H1 (cell line): ENCODE results near the gene PFDN1. TPM values are rescaled to one million over a fixed set of nuclear protein-coding genes. Genes with fewer than 3 reads are reported as not detected.

Experiments
- CTCF ChIA-PET: fragments of 300-600 bp; sonication (Branson Sonifier 250); formaldehyde crosslinking; loops from one replicate; lab custom pipeline; 2021; ENCODE audit not compliant: partially characterized antibody; lab: Charles Lee
- POLR2A ChIA-PET: fragments of 300-600 bp; sonication (Branson Sonifier 250); formaldehyde crosslinking; loops from one replicate; lab custom pipeline; 2021; ENCODE audit warnings: inconsistent platforms; ENCODE audit not compliant: partially characterized antibody; lab: Charles Lee
- DNase-seq, 2 experiments: peaks; one replicate each; pipeline versions ENCODE4 v3.0.0 to v3.0.0-alpha.2; 2010 to 2022; ENCODE audit warnings: low spot score in 2 of 2, low read depth in 1 of 2, mixed read lengths in 1 of 2
- FAIRE-seq: peaks from 2 replicates; lab custom pipeline; 2011; peaks lifted over from hg19 to GRCh38; lab: Jason Lieb, UNC
- H2AFZ ChIP-seq: 2 replicates; pipeline ENCODE4 v1.8.1; 2012; ENCODE audit warnings: low read length, inconsistent platforms
- H2AK5ac ChIP-seq: 2 replicates; pipeline ENCODE4 v1.6.1; 2013; ENCODE audit warnings: low read depth, low read length
- H2BK120ac ChIP-seq: replicated peaks from 2 replicates; pipeline ENCODE3; 2013; ENCODE audit warnings: low read depth, low read length, inconsistent platforms
- H2BK12ac ChIP-seq: 2 replicates; pipeline ENCODE4 v1.6.1; 2013; ENCODE audit warnings: low read depth, low read length
- H2BK15ac ChIP-seq: 2 replicates; pipeline ENCODE4 v1.6.1; 2013; ENCODE audit warnings: low read length
- H2BK20ac ChIP-seq: 2 replicates; pipeline ENCODE4 v1.6.1; 2013; ENCODE audit warnings: low read length
- H2BK5ac ChIP-seq: 2 replicates; pipeline ENCODE4 v1.6.1; 2013; ENCODE audit warnings: low read depth, low read length
- H3K14ac ChIP-seq: 2 replicates; pipeline ENCODE4 v1.6.1; 2013; ENCODE audit warnings: inconsistent platforms; ENCODE audit not compliant: insufficient read length
- H3K18ac ChIP-seq: 2 replicates; pipeline ENCODE4 v1.6.1; 2013; ENCODE audit warnings: low read length; ENCODE audit errors: extremely low read depth
- H3K23ac ChIP-seq: 2 replicates; pipeline ENCODE4 v1.6.1; 2013; ENCODE audit warnings: inconsistent platforms; ENCODE audit not compliant: insufficient read length
- H3K23me2 ChIP-seq: 2 replicates; pipeline ENCODE4 v1.6.1; 2013; ENCODE audit warnings: low read depth, low read length
- H3K27ac ChIP-seq: 2 replicates; pipeline ENCODE4 v1.6.1; 2011; ENCODE audit warnings: low read depth, low read length, inconsistent platforms
- H3K27me3 ChIP-seq, 4 experiments: replicated peaks in 1 of 4; 1 replicate in 1 of 4; 2 replicates in 3 of 4; pipeline versions ENCODE4 v1.6.1 to v1.8.1; 2011 to 2013; ENCODE audit warnings: low read length in 3 of 4, mild to moderate bottlenecking in 3 of 4, inconsistent platforms in 2 of 4, mixed read lengths in 2 of 4, moderate library complexity in 1 of 4; ENCODE audit not compliant: control insufficient read depth in 3 of 4, insufficient read depth in 3 of 4; ENCODE audit errors: extremely low read depth in 1 of 4
- H3K36me3 ChIP-seq, 4 experiments: 2 replicates each; pipeline versions ENCODE4 v1.6.1 to v1.8.1; 2011 to 2013; ENCODE audit warnings: mild to moderate bottlenecking in 4 of 4, low read length in 3 of 4, moderate library complexity in 2 of 4, control low read depth in 1 of 4, inconsistent platforms in 1 of 4; ENCODE audit not compliant: insufficient read depth in 4 of 4, control insufficient read depth in 2 of 4
- H3K4ac ChIP-seq: replicated peaks from 2 replicates; pipeline ENCODE3; 2013; ENCODE audit warnings: low read length, low read depth, mixed read lengths, inconsistent platforms; ENCODE audit not compliant: insufficient read length
- H3K4me1 ChIP-seq, 4 experiments: replicated peaks in 1 of 4; 1 replicate in 1 of 4; 2 replicates in 3 of 4; pipeline versions ENCODE4 v1.6.1 to v1.8.1; 2011 to 2013; ENCODE audit warnings: low read length in 3 of 4, inconsistent platforms in 2 of 4, mixed read lengths in 1 of 4; ENCODE audit not compliant: insufficient read depth in 4 of 4, control insufficient read depth in 3 of 4
- H3K4me2 ChIP-seq, 2 experiments: 2 replicates each; pipeline versions ENCODE4 v1.6.1 to v1.8.1; 2011 to 2013; ENCODE audit warnings: low read depth in 2 of 2, low read length in 2 of 2, control low read depth in 1 of 2, inconsistent platforms in 1 of 2, mild to moderate bottlenecking in 1 of 2; ENCODE audit not compliant: insufficient read depth in 1 of 2
- H3K4me3 ChIP-seq, 4 experiments: fragments of 200-600, 300-600 bp in 1 of 4; sonication (generic), shearing (Covaris generic), sonication (Bioruptor Twin) in 1 of 4; 2 replicates each; pipeline versions ENCODE4 v1.5.1 to v1.8.1; 2011 to 2016; ENCODE audit warnings: low read length in 4 of 4, low read depth in 3 of 4, control low read depth in 2 of 4, inconsistent platforms in 2 of 4, mild to moderate bottlenecking in 2 of 4, mixed read lengths in 1 of 4, moderate library complexity in 1 of 4; ENCODE audit not compliant: insufficient read depth in 2 of 4; ENCODE audit errors: extremely low read depth in 1 of 4
- H3K56ac ChIP-seq: replicated peaks from 2 replicates; pipeline ENCODE3; 2013; ENCODE audit warnings: low read depth, mild to moderate bottlenecking, mixed read lengths, low read length, inconsistent platforms; ENCODE audit not compliant: insufficient read length
- H3K79me1 ChIP-seq: 2 replicates; pipeline ENCODE4 v1.6.1; 2013; ENCODE audit warnings: low read depth, low read length, control low read depth
- H3K79me2 ChIP-seq, 2 experiments: 2 replicates each; pipeline versions ENCODE4 v1.6.1 to v1.8.1; 2012 to 2013; ENCODE audit warnings: low read length in 2 of 2, mild to moderate bottlenecking in 2 of 2, inconsistent platforms in 1 of 2; ENCODE audit not compliant: insufficient read depth in 2 of 2, control insufficient read depth in 1 of 2
- H3K9ac ChIP-seq, 4 experiments: replicated peaks in 1 of 4; 1 replicate in 1 of 4; 2 replicates in 3 of 4; pipeline versions ENCODE4 v1.6.1 to v1.8.1; 2011 to 2013; ENCODE audit warnings: low read depth in 3 of 4, low read length in 3 of 4, control low read depth in 2 of 4, mild to moderate bottlenecking in 2 of 4, moderate library complexity in 2 of 4, inconsistent platforms in 1 of 4; ENCODE audit errors: extremely low read depth in 1 of 4
- H3K9me3 ChIP-seq, 2 experiments: 2 replicates each; pipeline versions ENCODE4 v1.6.1 to v1.8.1; 2012 to 2013; ENCODE audit warnings: mild to moderate bottlenecking in 2 of 2, moderate library complexity in 2 of 2, control low read depth in 1 of 2, inconsistent platforms in 1 of 2, low read depth in 1 of 2, low read length in 1 of 2, mixed read lengths in 1 of 2; ENCODE audit not compliant: insufficient read depth in 2 of 2
- H4K20me1 ChIP-seq, 2 experiments: replicated peaks in 1 of 2; 2 replicates each; pipeline versions ENCODE3 to v1.8.1; 2011 to 2013; ENCODE audit warnings: inconsistent platforms in 2 of 2, low read length in 2 of 2, mild to moderate bottlenecking in 1 of 2; ENCODE audit not compliant: insufficient read depth in 2 of 2, control insufficient read depth in 1 of 2
- H4K5ac ChIP-seq: 2 replicates; pipeline ENCODE4 v1.6.1; 2013; ENCODE audit warnings: low read length, low read depth, mixed read lengths, inconsistent platforms; ENCODE audit not compliant: insufficient read length
- H4K8ac ChIP-seq: 2 replicates; pipeline ENCODE4 v1.8.0; 2013; ENCODE audit warnings: mild to moderate bottlenecking, moderate library complexity, low read length, inconsistent platforms; ENCODE audit not compliant: insufficient read depth; ENCODE audit errors: extremely low read depth
- H4K91ac ChIP-seq: replicated peaks from 2 replicates; pipeline ENCODE3; 2013; ENCODE audit warnings: low read length, mixed read lengths, inconsistent platforms; ENCODE audit not compliant: insufficient read length
- FOSL1 ChIP-seq: IDR thresholded peaks from 2 replicates; pipeline ENCODE4 v1.6.1; 2011; ENCODE audit warnings: mild to moderate bottlenecking, low read depth, low read length, moderate library complexity; ENCODE audit not compliant: insufficient read depth
- HDAC2 ChIP-seq, 2 experiments: fragments of 300-600 bp in 1 of 2; sonication (generic) in 1 of 2; IDR thresholded peaks; 2 replicates each; pipeline ENCODE4 v1.6.1; 2011 to 2012; ENCODE audit warnings: low read depth in 2 of 2, low read length in 2 of 2, mild to moderate bottlenecking in 2 of 2, moderate library complexity in 2 of 2, borderline replicate concordance in 1 of 2, inconsistent platforms in 1 of 2
- MAFK ChIP-seq: IDR thresholded peaks from 2 replicates; pipeline ENCODE4 v1.6.1; 2012; ENCODE audit warnings: low read depth, mild to moderate bottlenecking, improper control_type of control experiment, low read length
- SAP30 ChIP-seq: fragments of 300-600 bp; sonication (generic); IDR thresholded peaks from 2 replicates; pipeline ENCODE4 v1.7.1; 2012; ENCODE audit warnings: low read length, moderate library complexity, mild to moderate bottlenecking, inconsistent platforms; ENCODE audit not compliant: insufficient read depth, insufficient replicate concordance
- WGBS, 2 experiments: shearing (Covaris generic) in 1 of 2; methylation state at CpG; one replicate each; pipeline versions ENCODE4 v1.1.6 to v1.1.7; 2013 to 2015; ENCODE audit warnings: low lambda C conversion rate in 2 of 2, mixed read lengths in 2 of 2, inconsistent platforms in 1 of 2, low coverage in 1 of 2, missing lambda C conversion rate in 1 of 2; ENCODE audit not compliant: insufficient replicate concordance in 2 of 2, insufficient coverage in 1 of 2, insufficient read length in 1 of 2; ENCODE audit errors: extremely low coverage in 1 of 2, missing lambda C conversion rate in 1 of 2; 5-methylcytosine and 5-hydroxymethylcytosine counted together
- polyA plus RNA-seq, 7 experiments: library from polyadenylated mRNA; depleted of rRNA in 3 of 7; stranded (reverse) in 5 of 7; unstranded in 2 of 7; fragments of >200 nt in 5 of 7; fragments of 200-250 nt in 2 of 7; gene quantifications; 1 replicate in 5 of 7; 2 replicates in 1 of 7; 4 replicates in 1 of 7; pipeline versions ENCODE4 v1.2.1 to v1.2.3, GENCODE V29; 2011 to 2013; ENCODE audit warnings: missing spikeins in 2 of 7, mixed read lengths in 2 of 7
- total RNA-seq: library from RNA; stranded (reverse); fragmentation: NEBNext Ultra II Directional; extraction: Animal tissue kit (Norgen Biotek cat#: 25700); gene quantifications from 2 replicates; pipeline ENCODE4 v1.2.1, GENCODE V29; 2021

Gene PFDN1
- total and polyA plus RNA-seq, 2 of the 8 experiments (the other 6 are each of a cell fraction or from before 2014, with no cell fraction given), result 53.0 to 89.6 TPM

GRCh38 chr5:140262221-140262620 is 40.7 kb downstream of the PFDN1 start:
- Histone ChIP-seq H3K4me3 (no peak overlapping the region), H3K23me2 (no peaks in the 10 kb centered on the region), H3K36me3 (no peaks in the 10 kb centered on the region), H3K9me3 (no peaks in the 10 kb centered on the region; a peak in 1 of 4 replicates), H4K5ac (no peak overlapping the region), H3K79me1 (peaks cover 2% of the 10 kb centered on the region; the same call in 1 of the 2 replicates), H3K4ac (no peak overlapping the region), H3K9ac (no peak overlapping the region), H2BK20ac (no peak overlapping the region), H2BK120ac (no peak overlapping the region), H3K56ac (no peak overlapping the region), H3K23ac (no peak overlapping the region), H3K27ac (no peak overlapping the region), H3K4me2 (no peak overlapping the region), H4K91ac (no peak overlapping the region), H3K18ac (no peak overlapping the region), H2BK5ac (no peak overlapping the region), H2BK12ac (no peak overlapping the region), H4K20me1 (peaks cover 0 to 2% of the 10 kb centered on the region in 2 experiments), H2BK15ac (no peak overlapping the region), H3K14ac (no peak overlapping the region), H2AK5ac (no peak overlapping the region), H4K8ac (no peak overlapping the region), H3K27me3 (no peaks in the 10 kb centered on the region), H3K4me1 (peaks cover 0 to 2% (median 0%) of the 10 kb centered on the region in 4 experiments; a peak in 4 of 7 replicates), H2AFZ (no peak overlapping the region), H3K79me2 (peaks cover 0 to 18% of the 10 kb centered on the region in 2 experiments; a peak in 1 of 4 replicates)
- FAIRE-seq (no peak), DNase-seq (no peak)
- ChIA-PET CTCF (interaction anchor here (1.3 to 25.9 kb wide), 6 partner anchors 9 to 96 kb away, joined by 3 to 676 read pairs (median 8); partner anchors contain the start of gene HBEGF), POLR2A (no interaction called here)
- WGBS, 2 experiments, result 59% methylated on average over 3 of the region's 3 CpGs; no CpG with 5 or more reads in 1 of the 2 experiments
- TF ChIP-seq SAP30 (no peak), HDAC2 (IDR thresholded peaks at IDR 0.05; ENCODE audit: borderline replicate concordance in 1 of 2, low read depth in 2 of 2, low read length in 2 of 2) (no peak), FOSL1 (no peak), MAFK (no peak)
